SJSA1 (cell line): Measurements from ENCODE around the gene RALGPS1. TPM values are rescaled to one million over a fixed set of nuclear protein-coding genes. Genes with fewer than 3 reads are reported as not detected.
A peak's percentile ranks its signal among the peaks of the same experiment; 100 is the strongest.

Experiments
- DNase-seq, 2 experiments: peaks; one replicate each; pipeline ENCODE4 v3.0.0-alpha.2; 2015 to 2020; ENCODE audit warnings: low spot score in 2 of 2, low read depth in 1 of 2
- H3K27ac ChIP-seq: fragments of 250-450 bp; sonication (Bioruptor Pico); 2 replicates; pipeline ENCODE4 v1.5.1; 2020; ENCODE audit warnings: mild to moderate bottlenecking, moderate library complexity
- H3K27me3 ChIP-seq: fragments of 250-450 bp; sonication (Bioruptor Pico); replicated peaks from 2 replicates; pipeline ENCODE4 v1.5.1; 2020; ENCODE audit warnings: mild to moderate bottlenecking, moderate library complexity
- H3K36me3 ChIP-seq: fragments of 250-450 bp; sonication (Bioruptor Pico); 2 replicates; pipeline ENCODE4 v1.5.1; 2020; ENCODE audit warnings: mild to moderate bottlenecking
- H3K4me1 ChIP-seq: fragments of 250-450 bp; sonication (Bioruptor Pico); replicated peaks from 2 replicates; pipeline ENCODE4 v1.6.1; 2021; ENCODE audit warnings: mild to moderate bottlenecking
- H3K4me3 ChIP-seq: fragments of 250-450 bp; sonication (Bioruptor Pico); 2 replicates; pipeline ENCODE4 v1.5.1; 2020; ENCODE audit warnings: mild to moderate bottlenecking
- H3K9me3 ChIP-seq: fragments of 250-450 bp; sonication (Bioruptor Pico); replicated peaks from 2 replicates; pipeline ENCODE4 v1.5.1; 2020; ENCODE audit warnings: mild to moderate bottlenecking
- total RNA-seq: library from RNA; depleted of rRNA; stranded (reverse); fragments of >200 nt; shearing (Covaris generic); gene quantifications from 2 replicates; pipeline ENCODE4 v1.2.3, GENCODE V29; 2014

Gene RALGPS1
- total RNA-seq, 1 experiment from 2014 or later, result 2.4 TPM

- Histone ChIP-seq H3K9me3 (no peaks in the 10 kb centered on the region), H3K4me1 (no peaks in the 10 kb centered on the region), H3K27me3 (no peaks in the 10 kb centered on the region), H3K27ac (no peak overlapping the region), H3K36me3 (no peaks in the 10 kb centered on the region), H3K4me3 (no peak overlapping the region)
- DNase-seq, result no peak
Observed at GRCh38 chr9:127215268-127216209, 301.0 kb downstream of the RALGPS1 start.

- no peaks in the 10 kb centered on the region for H3K4me1 ChIP-seq
- DNase-seq, result no peak
- H3K36me3 ChIP-seq, result no peaks in the 10 kb centered on the region
- H3K27ac ChIP-seq, result no peak overlapping the region
- no peak overlapping the region for H3K4me3 ChIP-seq
- no peaks in the 10 kb centered on the region for H3K9me3 ChIP-seq
- H3K27me3 ChIP-seq, result no peaks in the 10 kb centered on the region
Observed at GRCh38 chr9:127216210-127216887, 301.8 kb downstream of the RALGPS1 start.

- no peaks in the 10 kb centered on the region for H3K9me3 ChIP-seq
- H3K27ac ChIP-seq, result no peak overlapping the region
- no peak for DNase-seq
- H3K4me3 ChIP-seq, result no peak overlapping the region
- no peaks in the 10 kb centered on the region; the same call in 1 of the 2 replicates for H3K27me3 ChIP-seq
- H3K36me3 ChIP-seq, result no peaks in the 10 kb centered on the region
- no peaks in the 10 kb centered on the region for H3K4me1 ChIP-seq
Observed at GRCh38 chr9:127216888-127217217, 302.3 kb downstream of the RALGPS1 start.

DNA sequence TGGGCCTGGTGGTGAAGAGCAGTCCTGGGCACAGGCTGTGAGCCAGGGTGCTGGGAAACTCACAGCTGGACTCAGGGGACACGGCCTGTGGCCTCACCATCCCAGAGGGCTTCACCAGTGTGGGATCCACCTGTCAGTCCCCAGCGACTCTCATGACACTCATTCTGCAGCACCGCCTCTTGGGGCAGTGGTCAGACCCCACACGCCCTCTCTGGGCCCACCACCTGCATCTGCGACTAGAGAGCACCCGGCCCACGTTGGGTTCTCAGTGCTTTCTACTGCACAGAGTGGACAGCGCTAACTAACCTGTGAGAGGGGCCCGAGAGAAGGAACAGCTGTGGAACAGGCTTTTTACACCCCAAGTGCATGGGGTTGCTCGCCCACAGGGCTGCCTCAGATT, 304.2 kb downstream of the RALGPS1 start:
- H3K4me3 ChIP-seq, result no peak overlapping the region
- H3K36me3 ChIP-seq, result no peaks in the 10 kb centered on the region
- no peak for DNase-seq
- no peak overlapping the region for H3K27ac ChIP-seq
- H3K9me3 ChIP-seq, result no peaks in the 10 kb centered on the region
- peaks cover 7% of the 10 kb centered on the region for H3K27me3 ChIP-seq
- peaks cover 1% of the 10 kb centered on the region for H3K4me1 ChIP-seq

DNA sequence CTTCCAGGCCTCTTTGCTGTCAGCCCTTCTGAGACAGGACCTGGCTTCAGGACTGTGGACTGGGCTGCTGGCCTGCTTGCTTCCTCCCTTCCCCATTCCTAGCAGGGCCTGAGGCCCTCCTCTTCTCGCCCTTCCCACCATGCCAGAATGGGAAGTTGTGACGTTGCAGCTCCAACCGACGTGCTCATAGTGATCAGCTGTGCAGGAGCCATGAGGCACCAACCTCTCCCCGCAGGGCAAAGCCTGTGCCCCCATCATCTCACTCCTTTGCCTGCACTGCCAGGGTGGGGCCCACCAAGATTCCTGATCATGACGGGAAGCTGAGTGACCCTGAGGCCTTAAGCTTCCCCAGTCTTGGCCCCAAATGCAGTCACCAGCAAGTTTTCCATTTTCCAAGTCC, 304.9 kb downstream of the RALGPS1 start:
- Histone ChIP-seq H3K27me3 (peaks cover 7% of the 10 kb centered on the region), H3K9me3 (no peaks in the 10 kb centered on the region), H3K27ac (no peak overlapping the region), H3K4me3 (no peak overlapping the region), H3K4me1 (peaks cover 8% of the 10 kb centered on the region), H3K36me3 (no peaks in the 10 kb centered on the region)
- no peak for DNase-seq

GRCh38 chr9:127221695-127222094, 307.1 kb downstream of the RALGPS1 start:
- no peak overlapping the region for H3K4me3 ChIP-seq
- H3K27ac ChIP-seq, result no peak overlapping the region
- H3K9me3 ChIP-seq, result no peaks in the 10 kb centered on the region
- H3K36me3 ChIP-seq, result no peaks in the 10 kb centered on the region
- DNase-seq, result no peak
- peaks cover 19% of the 10 kb centered on the region for H3K4me1 ChIP-seq
- H3K27me3 ChIP-seq, result peaks cover 7% of the 10 kb centered on the region

DNA sequence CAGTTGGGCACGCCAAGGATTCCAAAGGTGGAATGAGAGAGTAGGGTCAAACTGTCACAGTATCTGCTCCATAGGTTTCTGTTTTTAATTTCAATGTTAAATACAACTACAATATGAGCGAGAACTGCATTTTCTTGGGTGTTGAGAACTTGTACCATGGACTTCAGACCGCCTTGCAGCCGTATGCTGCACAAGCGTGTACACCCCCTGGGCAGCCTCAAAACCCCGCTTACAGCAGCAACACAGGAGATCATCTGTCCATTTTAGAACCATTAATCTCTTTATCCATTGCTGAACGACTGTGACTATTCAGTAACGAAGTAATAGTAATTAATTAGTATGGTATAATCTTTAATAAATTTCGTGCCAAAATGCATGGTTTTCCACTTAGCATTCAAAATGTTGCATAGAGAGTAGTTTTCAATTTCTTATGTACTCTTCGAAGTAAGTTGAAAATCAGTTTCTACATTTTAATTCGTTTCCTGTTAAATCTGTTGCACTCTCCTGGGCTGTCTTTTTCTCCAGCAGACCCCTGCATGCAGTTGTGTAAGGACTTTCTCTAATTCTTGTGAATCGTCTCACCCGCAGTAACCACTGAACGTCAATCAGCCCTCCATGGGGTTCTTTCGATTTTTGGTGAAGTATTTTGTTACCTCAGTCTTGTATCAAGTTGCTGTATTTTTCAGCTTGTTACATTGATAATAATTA, 308.0 kb downstream of the RALGPS1 start:
- Histone ChIP-seq H3K9me3 (no peaks in the 10 kb centered on the region), H3K27ac (no peak overlapping the region), H3K36me3 (no peaks in the 10 kb centered on the region), H3K4me1 (peaks cover 19% of the 10 kb centered on the region), H3K4me3 (no peak overlapping the region), H3K27me3 (peaks cover 7% of the 10 kb centered on the region)
- no peak for DNase-seq

DNA sequence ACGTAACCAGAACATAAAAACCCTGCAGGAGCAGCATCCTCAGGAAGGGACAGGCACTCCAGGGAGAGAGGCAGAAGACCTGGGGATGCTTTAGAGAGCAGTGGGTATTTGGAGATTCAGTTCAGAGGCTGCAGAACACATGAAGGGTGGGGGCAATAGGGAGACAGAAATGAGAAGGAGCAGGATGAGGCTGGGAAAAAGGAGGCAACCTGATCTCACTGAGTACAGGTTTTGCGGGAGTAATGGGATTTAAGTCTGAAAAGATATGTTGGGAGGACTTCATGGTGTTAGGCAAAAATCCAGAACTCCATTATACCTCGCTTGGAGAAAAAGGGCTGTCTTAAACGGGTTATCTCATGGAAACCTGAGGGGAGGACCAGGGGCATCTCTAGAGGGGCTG, 308.7 kb downstream of the RALGPS1 start:
- H3K36me3 ChIP-seq, result no peaks in the 10 kb centered on the region

DNA sequence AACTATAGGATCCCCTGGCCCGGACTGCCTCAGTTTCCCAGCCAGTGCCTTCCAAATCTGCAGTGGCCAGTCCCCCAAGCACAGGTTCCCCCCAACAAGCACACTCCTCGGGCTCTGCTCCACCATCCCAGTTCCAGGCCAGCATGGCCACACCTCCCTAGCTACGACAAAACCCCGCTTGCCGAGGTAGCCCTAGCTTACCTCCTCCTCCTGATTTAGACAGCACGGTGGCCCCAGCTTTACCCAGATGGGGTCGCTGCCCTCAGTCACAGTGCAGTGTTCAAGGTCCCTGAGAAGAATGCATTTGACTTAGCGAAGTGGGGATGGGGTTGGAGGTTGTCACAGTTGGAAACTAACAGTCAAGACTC, 309.2 kb downstream of the RALGPS1 start:
- Histone ChIP-seq H3K27me3 (peaks cover 7% of the 10 kb centered on the region), H3K27ac (no peak overlapping the region), H3K4me1 (peaks cover 19% of the 10 kb centered on the region), H3K4me3 (peak overlapping the region; percentile 45), H3K9me3 (no peaks in the 10 kb centered on the region), H3K36me3 (no peaks in the 10 kb centered on the region)
- no peak for DNase-seq

More for the DNA sequence above, 308.7 kb downstream of the RALGPS1 start:
- Histone ChIP-seq H3K27me3 (peaks cover 7% of the 10 kb centered on the region), H3K4me1 (peaks cover 19% of the 10 kb centered on the region), H3K9me3 (no peaks in the 10 kb centered on the region), H3K27ac (no peak overlapping the region), H3K4me3 (no peak overlapping the region)
- DNase-seq, result no peak

DNA sequence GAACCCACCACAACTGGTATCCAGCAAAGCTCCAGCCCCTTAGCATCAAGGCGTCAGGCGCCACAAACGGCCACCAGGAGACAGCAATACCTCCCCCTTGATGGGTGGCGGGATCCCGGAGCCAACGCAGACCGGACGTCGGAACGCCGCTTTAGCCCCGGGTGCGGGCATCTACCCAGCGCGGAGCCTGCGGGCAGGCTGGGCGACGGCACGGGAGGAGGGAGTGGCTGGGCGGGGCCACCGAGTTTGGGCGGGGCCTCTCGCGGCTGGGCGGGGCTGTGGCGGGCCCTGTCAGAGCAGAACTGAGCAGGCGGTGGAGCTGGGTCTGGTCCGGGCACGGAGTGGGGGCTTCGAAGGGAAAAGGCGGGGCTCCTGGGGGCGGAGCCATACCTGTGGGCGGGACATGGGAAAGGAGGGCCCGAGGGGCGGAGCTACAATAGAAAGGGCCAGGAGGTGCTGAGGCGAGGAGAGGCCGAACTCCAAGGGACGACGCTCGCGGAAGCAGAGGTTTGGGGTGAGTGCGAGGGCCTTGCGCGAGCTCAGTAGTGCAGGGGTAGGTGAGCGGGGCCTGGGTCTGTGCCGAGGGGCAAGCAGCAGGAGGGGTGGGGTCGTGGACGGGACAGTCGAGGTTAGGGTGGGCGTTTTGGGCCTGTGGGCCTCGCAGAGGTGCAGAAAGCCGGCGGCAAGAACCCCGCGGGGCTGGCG, 309.7 kb downstream of the RALGPS1 start:
- H3K4me1 ChIP-seq, result peaks cover 19% of the 10 kb centered on the region
- H3K4me3 ChIP-seq, result peak overlapping the region; percentile 45
- H3K36me3 ChIP-seq, result no peaks in the 10 kb centered on the region
- H3K27me3 ChIP-seq, result peaks cover 7% of the 10 kb centered on the region
- peak; percentile 91 to 96 for DNase-seq
- no peaks in the 10 kb centered on the region for H3K9me3 ChIP-seq
- no peak overlapping the region for H3K27ac ChIP-seq

DNA sequence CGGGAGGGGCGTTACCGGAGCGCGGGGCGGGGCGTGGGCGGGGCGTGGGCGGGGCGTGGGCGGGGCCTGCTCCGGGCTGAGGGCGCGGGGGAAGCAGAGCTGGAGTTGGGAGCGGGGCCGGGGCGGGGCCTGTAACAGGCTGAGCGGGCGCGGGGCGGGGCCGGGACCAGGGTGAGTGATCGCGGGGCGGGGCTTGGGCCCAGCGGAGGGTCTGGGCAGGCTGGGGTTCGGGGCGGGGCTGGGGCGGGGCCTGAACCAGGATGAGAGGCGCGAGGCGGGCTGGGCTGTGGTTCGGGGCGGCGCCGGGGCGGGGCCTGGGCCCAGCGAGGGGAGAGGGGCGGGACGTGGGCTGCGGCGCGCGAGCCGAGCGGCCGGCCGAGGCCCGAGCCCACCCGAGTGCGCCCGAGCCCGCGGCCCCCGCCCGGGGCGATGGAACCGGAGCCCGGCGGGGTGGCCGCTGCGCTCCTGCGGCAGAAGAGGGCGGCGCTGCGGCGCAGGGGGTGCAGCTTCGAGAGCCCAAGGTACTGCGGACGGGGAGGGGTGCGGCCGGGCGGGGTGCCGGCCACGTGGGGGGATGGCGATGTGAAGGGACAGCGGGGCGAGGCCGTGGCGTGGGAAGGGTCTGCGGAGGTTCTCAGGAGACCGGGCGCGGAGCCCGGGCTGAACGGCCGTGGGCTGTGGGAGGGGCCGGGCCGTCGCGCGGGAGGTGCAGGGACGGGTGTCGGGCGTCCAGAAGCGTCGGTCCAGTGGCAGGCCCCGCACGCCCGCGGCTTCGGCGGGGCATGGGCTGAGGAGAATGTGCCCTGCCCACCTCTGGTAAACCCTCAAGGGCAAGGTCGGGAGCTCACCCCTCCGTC, 310.5 kb downstream of the RALGPS1 start:
- no peak overlapping the region for H3K27ac ChIP-seq
- H3K4me1 ChIP-seq, result peaks cover 19% of the 10 kb centered on the region
- H3K4me3 ChIP-seq, result peak overlapping the region; percentile 67
- no peaks in the 10 kb centered on the region for H3K9me3 ChIP-seq
- H3K27me3 ChIP-seq, result peaks cover 7% of the 10 kb centered on the region
- no peaks in the 10 kb centered on the region for H3K36me3 ChIP-seq
- peak in 1 of 2 experiments; percentile 94 for DNase-seq

DNA sequence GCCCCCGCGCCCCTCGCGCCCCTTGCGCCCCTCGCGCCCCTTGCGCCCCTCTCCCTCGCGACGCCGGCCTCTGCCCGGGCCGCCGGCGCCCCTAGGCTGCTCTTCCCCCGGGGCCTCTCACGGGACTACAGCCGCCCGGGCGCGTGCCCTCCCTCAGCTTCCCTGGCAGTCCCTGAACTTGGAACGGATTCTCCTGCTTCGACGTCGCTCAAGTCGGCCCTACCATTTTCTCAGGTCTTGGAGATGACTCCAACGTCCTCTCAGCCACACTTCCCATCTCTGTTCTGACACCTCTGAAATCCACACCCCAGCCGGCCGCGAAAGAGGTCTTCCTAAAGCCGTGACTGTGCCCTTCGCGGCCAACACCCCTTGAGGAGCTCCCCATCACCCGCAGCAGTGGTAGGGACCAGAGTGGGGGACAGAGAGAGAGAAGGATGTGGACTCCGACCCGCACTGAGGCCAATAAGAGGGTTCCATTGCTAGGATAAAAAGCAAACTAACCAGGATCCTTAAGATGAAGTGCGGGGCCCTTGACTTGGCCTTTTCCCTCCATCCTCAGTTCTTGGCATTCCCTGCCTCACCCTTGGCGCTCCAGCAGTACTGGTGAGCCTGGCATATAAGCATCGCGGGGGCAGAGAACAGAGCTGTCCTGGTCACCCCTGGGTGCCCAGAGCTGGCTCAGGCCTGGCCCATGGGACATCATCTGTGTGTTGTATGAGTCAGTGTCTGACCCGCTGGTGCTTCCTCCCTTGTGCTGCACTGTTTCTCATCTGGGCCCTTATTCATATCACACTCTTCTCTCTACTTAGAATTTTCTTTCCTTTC, 311.4 kb downstream of the RALGPS1 start:
- Histone ChIP-seq H3K27me3 (peaks cover 7% of the 10 kb centered on the region), H3K27ac (no peak overlapping the region), H3K4me3 (peak overlapping the region; percentile 67), H3K9me3 (no peaks in the 10 kb centered on the region), H3K4me1 (peaks cover 19% of the 10 kb centered on the region), H3K36me3 (no peaks in the 10 kb centered on the region)
- no peak for DNase-seq
